Prostate gland (tissue), 2 donors: ENCODE results near the gene ZKSCAN3.

Experiments
- CTCF ChIP-seq, 4 experiments: fragments of 200-600 bp in 2 of 4; fragments of 450-650 bp in 2 of 4; sonication (generic) in 2 of 4; IDR thresholded peaks; 1 replicate in 3 of 4; 2 replicates in 1 of 4; pipeline ENCODE4 v1.5.1; 2016 to 2019; ENCODE audit warnings: antibody characterized with exemption in 4 of 4, mild to moderate bottlenecking in 2 of 4, moderate library complexity in 2 of 4
- POLR2A ChIP-seq: fragments of 450-650 bp; IDR thresholded peaks from one replicate; pipeline ENCODE4 v1.6.1; 2016; ENCODE audit warnings: antibody characterized with exemption, mild to moderate bottlenecking
- POLR2AphosphoS5 ChIP-seq: sonication (generic); formaldehyde crosslinking; IDR thresholded peaks from one replicate; pipeline ENCODE4 v1.6.1; 2017; ENCODE audit warnings: antibody characterized with exemption

DNA sequence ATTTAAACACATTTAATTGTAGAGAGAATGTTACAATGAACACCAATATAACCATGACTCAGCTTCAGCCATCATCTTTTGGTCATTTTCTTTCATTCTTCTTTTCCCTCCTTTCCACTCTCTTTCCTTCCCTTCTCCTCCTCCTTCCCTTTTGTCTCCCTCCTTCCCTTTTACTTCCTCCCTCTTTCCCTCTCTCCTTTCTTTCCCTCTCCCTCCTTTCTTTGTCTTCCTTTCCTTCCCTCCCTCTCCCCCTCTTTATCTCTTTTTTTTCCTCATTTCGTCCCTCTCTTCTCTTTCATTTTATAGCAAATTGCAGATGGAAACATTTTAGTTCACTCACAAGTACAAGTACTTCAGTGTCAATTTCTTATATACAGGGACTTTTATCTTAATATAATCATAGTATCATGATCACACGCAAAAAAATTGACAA is 1.8 kb downstream of the ZKSCAN3 start:
- no peak for TF ChIP-seq POLR2A
- no peak for TF ChIP-seq CTCF (IDR thresholded peaks at IDR 0.05)
- TF ChIP-seq POLR2AphosphoS5, result no peak
